Measurements from ENCODE around the gene CDH23.
A peak's percentile ranks its signal among the peaks of the same experiment; 100 is the strongest.

CDH23 gene

DNA sequence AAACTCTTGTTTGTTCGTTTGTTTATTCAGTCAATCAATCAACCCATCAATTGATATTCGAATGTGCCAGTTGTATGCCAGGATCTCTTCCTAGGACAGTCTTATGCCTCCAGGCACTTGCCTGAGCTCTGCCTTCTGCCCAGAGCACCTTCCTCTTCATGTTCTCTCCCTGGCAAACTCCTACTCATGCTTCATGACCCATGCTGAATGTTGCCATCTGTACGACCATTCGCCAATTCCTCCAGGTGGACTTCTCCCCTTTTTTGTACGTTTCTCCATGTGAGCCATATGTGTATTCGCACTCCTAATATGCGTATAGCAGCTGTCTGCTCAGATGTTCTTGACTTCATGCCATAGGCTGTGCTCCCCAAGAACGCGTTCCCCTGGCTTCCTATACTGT, 180.1 kb downstream of the CDH23 start:
- no peak for DNase-seq
- in situ Hi-C loops (cut with HindIII; ENCODE audit: low pct_ligation_motif_present, low pct_unique_long_range_greater_than_20kb, low sequenced_read_pairs): no loop called here

DNA sequence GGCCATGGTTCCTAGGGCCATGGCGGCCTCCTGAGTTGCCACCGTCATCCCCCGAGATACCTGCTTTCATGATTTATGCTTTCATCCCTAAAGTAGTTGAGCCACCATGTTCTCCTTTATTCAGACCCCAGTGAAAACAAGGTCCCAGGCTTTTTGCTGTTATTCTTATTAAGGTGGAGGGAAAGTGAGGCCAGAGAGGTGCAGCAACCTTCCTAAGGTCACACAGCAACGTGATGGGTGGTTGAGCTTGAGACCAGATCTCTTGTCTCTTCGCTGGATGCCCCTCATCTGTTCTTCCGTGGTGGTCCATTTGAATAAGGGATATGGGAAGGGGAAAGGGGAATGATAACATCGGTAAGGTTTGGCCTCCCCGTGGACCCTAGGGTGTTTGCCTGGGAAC, 180.6 kb downstream of the CDH23 start:
- in situ Hi-C loops (cut with HindIII; ENCODE audit: low pct_ligation_motif_present, low pct_unique_long_range_greater_than_20kb, low sequenced_read_pairs): no loop called here
- DNase-seq: no peak

DNA sequence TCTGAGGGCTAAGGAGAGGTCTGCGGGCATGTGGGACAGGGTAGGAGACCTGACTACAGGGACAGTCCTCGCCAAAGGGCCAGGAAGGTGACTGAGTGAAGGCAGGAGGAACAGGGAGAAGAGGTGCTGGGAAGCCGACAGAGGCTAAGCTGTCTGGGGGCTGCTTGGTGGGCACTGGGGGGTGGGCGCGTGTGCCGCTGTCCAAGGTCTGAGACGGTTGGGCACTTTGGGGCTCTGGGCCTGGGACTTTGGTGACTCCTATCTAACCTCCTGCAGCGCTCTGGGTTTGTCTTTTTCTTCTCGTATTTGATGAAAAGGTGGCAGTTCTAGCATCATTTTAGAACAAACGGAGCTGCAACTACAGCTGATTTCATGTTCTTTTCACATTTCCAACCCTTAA, 181.3 kb downstream of the CDH23 start:
- no peak for DNase-seq

DNA sequence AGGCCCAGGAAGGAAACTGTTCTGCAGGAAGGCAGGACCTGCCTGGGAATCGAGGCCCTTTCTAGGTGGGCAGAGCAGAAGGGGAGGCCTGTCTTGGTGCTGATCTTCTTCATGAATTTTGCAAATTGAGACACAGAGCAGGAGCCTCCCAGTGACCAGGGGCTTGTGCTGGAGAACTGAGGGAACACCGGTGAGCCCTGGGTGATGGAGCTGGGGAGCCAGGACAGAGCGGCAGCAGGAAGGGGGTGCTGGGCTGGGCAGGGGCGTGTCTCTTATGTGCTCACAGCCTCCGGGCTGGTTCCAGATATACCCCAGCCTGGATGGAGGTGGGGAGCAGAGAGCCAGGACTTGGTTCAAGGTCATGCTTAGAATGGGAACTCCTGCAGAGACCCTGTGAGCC, 182.9 kb downstream of the CDH23 start:
- in situ Hi-C loops (cut with HindIII; ENCODE audit: low pct_ligation_motif_present, low pct_unique_long_range_greater_than_20kb, low sequenced_read_pairs): no loop called here

More for the DNA sequence above, 181.3 kb downstream of the CDH23 start:
- in situ Hi-C loops (cut with HindIII; ENCODE audit: low pct_ligation_motif_present, low pct_unique_long_range_greater_than_20kb, low sequenced_read_pairs): no loop called here

DNA sequence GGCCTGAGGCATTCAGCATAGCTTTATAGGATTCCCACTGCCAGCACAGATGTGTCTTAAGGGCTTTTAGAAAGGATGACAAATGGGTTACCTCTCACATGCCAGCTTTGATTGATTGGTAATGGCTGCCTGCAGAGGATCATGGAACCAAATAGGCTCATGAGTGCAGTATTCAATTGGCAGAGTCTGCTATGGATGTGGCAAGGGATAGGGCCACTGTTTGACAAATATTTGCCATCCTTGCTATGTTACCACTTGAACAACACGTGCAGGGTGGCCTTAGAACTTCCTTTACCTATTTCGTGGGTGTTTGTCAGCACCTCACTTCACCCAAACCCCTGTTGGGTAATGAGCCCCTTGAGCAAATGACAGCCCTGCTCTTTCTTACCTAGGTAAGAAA, 183.7 kb downstream of the CDH23 start:
- in situ Hi-C loops (cut with HindIII; ENCODE audit: low pct_ligation_motif_present, low pct_unique_long_range_greater_than_20kb, low sequenced_read_pairs): no loop called here
- DNase-seq: no peak

More for the DNA sequence above, 182.9 kb downstream of the CDH23 start:
- DNase-seq: no peak

DNA sequence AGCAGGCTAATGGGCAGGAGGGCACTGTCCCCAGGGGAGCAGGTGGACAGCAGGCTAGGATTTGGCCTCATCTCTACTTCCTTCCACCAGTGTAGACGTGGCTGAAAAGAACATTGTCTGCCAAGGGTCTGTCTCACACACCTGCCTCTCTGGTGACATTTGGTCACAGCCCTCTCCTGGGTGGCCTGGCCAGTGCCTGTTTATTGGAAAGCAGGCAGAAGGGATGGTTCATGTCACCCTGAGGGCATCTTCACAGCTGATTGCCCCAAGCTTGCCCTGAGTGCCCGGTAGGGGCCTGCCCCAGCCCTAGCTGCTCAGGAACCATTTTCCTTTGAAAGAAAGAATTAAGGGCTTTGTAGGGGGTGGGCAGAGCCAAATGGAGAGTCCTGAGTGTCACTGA, 184.2 kb downstream of the CDH23 start:
- in situ Hi-C loops (cut with HindIII; ENCODE audit: low pct_ligation_motif_present, low pct_unique_long_range_greater_than_20kb, low sequenced_read_pairs): no loop called here
- DNase-seq: no peak

DNA sequence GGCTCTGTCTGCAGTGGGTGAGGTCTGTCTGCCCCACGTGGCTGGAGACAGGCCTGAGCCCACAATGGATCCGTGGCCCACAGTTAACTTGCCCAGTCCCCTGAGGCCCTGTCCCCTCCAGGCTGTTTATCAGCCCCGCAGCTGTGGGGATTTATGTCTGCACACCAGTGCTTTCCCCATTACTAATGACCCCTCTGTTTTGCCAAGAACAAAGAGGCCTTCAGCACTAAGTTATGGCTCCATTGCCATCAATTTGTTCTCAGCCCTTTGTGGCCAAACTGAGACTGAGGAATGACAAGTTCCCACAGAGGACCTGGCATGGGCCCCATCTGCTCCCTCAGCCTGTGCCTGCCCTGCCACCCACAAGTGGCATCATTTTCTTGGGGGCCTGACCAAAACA, 184.7 kb downstream of the CDH23 start:
- in situ Hi-C loops (cut with HindIII; ENCODE audit: low pct_ligation_motif_present, low pct_unique_long_range_greater_than_20kb, low sequenced_read_pairs): no loop called here
- DNase-seq: no peak

DNA sequence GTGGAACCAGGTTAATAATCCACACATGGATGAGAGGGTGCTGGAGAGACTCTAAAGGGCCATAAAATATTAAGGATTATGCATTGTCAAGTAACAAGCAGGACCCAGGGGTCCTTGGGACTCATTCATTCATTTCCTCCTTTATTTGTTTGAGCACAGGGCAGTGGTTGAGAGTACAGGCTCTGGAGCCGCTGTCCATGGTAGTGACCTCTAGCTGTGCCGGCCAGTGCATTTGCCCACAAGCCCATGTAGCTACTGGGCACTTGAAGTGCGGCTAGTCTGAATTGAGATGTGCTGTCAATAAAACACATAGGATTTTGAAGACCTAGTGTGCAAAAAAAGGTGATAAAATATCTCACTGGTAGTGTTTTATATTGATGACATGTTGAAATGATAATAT, 185.3 kb downstream of the CDH23 start:
- in situ Hi-C loops (cut with HindIII; ENCODE audit: low pct_ligation_motif_present, low pct_unique_long_range_greater_than_20kb, low sequenced_read_pairs): no loop called here
- peak; percentile 53 for DNase-seq

DNA sequence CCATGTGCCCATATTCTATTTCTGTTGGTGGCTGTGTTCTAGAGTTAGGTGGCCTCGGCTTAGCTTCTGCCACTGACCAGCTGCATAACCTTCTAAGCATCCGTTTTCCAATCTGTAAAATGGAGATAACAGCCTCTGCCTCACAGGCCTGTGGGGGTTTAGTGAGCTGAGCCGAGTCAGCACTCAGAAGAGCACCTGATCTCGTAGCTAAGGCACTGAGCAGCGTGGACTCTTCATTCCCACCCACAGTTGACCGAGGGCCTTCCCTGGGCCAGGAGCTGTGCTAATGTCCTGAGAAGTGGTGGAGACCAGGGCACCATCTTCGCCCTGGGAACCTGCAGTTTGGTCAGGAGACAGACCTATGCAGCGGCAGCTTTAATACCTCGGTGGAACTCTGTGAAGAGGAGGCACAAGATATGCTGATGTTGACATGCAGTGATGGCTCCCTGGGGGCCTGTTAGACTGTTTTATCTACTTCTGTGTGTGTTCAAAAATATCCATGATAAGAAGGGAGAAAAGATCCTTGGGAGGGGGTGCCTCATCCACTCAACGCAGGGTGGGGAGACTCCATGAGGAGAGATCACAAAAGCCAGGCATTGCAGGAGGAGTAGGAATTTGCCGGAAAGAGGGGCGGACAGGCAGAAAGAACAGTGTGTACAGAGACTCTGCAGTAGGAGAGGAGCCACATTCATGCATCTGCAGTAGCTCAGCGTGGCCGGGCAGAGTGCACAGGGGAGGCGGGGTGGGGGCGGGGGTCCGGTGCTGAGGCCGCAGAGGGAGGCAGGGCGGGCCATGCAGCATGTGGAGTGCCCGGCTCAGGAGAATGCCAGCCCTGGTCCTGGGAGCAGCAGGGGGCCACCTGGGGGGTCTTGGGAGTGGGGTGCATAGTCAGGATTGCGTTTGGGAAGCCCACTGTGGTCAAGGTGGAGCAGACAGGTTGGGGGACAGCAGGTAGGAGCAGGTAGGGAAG, 186.1 kb downstream of the CDH23 start:
- in situ Hi-C loops (cut with HindIII; ENCODE audit: low pct_ligation_motif_present, low pct_unique_long_range_greater_than_20kb, low sequenced_read_pairs): no loop called here
- no peak for DNase-seq

DNA sequence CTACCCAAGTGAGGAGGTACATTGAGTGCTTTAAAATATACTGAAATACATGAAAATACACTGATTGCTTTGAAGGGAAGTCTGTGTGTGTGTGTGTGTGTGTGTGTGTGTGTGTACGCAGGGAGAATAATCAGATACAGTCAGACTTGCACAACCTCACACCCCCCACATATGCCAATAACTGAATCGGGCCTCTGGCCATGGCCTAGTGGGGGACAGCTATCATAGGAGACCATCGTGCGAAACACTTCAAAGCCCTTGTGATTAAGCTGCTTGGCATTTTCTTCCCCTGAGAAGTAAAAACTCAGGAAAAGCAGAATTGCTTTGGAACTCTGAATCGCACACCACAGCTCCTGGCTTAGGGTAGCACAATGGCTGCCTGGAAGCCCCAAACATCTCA, 187.7 kb downstream of the CDH23 start:
- no peak for DNase-seq
- in situ Hi-C loops (cut with HindIII; ENCODE audit: low pct_ligation_motif_present, low pct_unique_long_range_greater_than_20kb, low sequenced_read_pairs): no loop called here

DNA sequence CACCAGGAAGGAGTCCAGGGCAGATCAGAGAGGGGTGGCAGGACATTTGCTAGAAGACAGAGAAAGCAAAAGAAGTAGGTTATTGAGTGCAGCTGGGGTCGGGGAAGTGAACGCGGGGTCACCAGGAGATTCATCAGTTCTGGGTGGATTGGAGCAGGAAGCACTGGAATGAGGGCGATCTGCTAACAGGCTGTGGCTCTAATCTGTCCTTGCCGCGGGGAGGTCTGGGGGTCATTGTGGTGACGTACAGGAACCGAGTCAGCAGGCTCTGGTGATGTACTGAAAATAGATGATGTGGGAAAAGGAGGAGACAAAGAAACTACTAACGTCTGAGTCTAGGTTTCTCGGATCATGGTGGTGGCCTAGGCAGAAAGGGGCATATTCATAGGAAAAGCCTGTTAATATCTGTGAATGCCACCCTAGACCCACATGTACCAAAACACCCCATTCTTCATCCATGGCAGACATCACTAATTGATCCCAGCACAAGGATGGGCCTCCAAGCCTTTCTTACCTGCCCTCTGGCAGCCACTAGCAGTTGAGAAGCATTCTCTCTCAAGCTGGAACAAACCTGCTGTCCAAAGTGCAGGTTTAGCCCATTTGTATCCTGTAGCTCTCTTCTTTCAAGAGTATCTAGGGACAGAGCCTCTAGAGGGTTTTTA, 188.3 kb downstream of the CDH23 start:
- in situ Hi-C loops (cut with HindIII; ENCODE audit: low pct_ligation_motif_present, low pct_unique_long_range_greater_than_20kb, low sequenced_read_pairs): no loop called here
- DNase-seq: no peak

DNA sequence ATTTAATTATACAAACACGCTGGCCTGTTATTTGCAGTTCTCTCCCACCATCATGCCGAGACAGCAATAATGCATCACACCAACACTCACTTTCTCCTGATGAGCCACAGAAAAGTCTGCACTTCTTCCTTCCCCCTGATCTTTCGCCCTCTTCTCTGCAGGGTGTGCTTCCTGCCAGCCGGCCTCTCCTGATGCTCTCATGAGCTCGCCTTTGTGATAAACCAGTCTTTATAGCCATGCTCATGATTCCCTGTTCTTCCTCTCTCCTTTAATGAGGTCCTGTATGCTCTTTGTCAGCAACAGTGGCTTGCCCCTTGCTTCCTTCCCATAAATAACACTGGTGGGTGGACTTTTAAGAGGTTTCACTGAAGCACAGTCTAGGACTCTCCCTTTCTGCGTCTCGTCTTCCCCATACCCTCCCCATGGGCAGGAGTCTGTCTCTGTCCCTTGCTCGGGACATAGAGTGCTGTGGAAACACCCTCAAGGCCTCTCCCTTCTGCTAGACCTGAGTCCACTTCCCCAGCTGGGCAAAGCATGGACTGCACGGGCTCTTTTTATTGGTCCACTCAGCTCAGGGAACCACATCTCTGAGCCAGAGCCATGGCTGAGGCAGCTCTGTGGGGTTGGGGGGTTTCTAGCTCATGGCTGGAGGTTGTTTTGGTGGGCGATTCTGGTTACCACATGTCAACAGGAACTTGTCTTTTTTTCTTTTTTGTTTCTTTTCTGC, 189.0 kb downstream of the CDH23 start:
- no peak for DNase-seq
- in situ Hi-C loops (cut with HindIII; ENCODE audit: low pct_ligation_motif_present, low pct_unique_long_range_greater_than_20kb, low sequenced_read_pairs): no loop called here

DNA sequence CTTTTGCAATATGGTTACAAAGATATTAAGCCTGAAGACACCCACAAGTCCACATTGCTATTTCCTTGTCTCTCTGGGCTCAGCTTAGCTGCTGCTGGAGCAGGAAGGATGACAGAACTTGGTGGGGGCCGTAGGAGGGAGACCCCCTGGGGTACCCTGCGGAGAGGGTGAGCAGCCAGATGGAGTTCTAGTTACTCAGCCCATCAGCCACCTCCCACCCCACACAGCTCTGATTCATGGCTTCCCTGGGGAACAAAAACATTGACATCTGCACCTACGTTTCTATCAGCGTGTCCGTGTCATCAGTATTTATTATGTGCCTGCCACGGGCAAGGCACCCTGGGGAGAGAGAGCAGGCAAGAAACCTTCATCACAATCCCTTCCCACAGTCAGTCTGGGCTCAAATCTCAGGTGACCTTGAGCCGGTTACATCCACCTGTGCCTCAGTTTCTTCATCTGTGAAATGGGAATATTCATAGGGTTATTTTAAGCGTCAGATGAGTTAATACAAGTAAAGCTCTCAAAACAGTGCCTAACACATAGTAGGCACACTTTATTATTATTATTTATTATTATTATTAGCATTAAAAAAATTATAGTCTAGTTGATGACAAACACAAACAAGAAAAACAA, 191.3 kb downstream of the CDH23 start:
- no peak for DNase-seq
- in situ Hi-C loops (cut with HindIII; ENCODE audit: low pct_ligation_motif_present, low pct_unique_long_range_greater_than_20kb, low sequenced_read_pairs): no loop called here

DNA sequence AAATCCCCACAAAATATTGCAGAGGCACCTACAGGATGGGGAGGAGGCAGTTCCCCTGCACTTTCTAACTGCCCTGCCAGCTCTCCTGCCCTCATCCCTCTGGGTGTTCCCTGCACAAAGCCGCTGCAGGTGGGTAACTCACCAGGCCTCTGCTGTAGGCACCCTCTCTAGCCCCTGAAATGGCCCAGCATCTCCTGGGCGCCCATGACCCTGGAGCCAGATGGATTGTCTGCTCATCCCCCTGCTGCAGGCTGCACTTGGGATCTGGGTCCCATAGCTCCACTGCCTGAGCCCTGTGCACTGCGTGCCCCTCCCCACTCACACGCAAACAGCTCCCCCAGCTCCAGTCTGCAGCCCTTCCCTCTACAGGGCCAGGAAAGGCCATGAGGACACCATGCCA, 192.0 kb downstream of the CDH23 start:
- in situ Hi-C loops (cut with HindIII; ENCODE audit: low pct_ligation_motif_present, low pct_unique_long_range_greater_than_20kb, low sequenced_read_pairs): no loop called here
- no peak for DNase-seq

DNA sequence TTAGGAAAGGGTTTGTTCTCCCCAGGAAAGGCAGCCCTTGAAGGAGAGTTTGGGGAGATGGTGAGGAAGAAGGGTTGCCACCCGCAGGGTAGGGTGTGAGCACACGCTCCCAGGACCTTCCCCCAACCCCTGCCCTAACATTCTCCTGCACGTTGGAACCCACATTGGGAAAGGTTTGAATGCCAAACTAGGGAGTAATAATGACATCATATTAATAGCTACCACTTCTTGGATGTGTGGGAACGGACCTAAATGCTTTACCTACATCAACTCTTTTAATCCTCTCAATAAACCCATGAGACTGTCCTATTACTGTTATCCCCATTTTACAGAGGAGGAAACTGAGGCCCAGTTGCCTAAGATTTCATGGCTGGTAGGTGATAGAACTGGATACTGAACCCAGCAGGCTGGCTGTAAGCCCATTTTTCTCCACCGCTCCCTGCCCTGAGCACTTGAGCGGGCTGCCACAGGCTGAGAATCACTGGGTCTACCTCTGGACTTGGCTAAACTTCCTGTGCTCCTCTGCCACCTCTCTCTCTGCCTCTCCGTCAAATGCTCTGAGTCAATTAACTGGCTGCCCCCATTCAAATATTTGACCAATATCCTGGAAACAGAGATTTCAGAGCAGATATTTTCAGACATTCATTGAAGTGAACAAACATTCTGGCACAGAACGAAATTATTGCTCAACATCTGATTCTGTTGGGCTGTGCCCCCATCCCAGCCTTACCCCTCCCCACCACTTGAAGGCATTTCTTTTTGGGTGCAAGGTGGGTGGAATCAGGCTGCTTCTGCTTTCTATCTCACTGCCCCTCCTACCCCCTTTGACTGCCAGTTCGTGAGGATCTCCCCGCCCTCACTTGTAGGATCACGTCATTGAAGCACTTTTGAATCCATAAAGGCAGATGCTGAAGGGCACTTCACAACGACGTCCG, 193.2 kb downstream of the CDH23 start:
- no peak for DNase-seq
- in situ Hi-C loops (cut with HindIII; ENCODE audit: low pct_ligation_motif_present, low pct_unique_long_range_greater_than_20kb, low sequenced_read_pairs): no loop called here

DNA sequence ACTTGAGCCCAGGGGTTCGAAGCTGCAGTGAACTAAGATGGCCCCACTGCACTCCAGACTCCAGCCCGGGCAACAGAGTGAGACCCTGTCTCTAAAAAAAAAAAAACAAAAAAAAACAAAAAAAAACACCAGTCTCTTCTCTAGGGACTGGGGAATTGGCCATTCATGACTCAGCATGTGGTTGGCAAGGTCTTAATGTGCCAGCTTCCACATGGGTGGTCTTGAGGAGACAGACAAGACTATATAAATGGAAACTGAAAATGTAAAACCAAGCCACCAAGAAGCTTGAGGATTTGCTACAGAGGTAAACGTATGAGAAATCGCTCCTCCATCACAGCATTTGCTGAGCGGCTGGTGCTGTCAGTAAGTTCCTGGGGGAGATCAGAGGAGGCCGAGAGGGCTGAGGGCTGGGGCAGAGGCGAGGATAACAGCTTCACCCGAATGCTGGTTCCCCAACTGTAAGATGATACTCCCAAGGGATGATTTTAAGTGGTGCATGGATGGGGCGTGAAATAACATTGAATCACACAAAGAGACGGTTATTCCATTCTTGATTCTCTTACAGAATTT, 194.1 kb downstream of the CDH23 start:
- in situ Hi-C loops (cut with HindIII; ENCODE audit: low pct_ligation_motif_present, low pct_unique_long_range_greater_than_20kb, low sequenced_read_pairs): no loop called here
- no peak for DNase-seq

DNA sequence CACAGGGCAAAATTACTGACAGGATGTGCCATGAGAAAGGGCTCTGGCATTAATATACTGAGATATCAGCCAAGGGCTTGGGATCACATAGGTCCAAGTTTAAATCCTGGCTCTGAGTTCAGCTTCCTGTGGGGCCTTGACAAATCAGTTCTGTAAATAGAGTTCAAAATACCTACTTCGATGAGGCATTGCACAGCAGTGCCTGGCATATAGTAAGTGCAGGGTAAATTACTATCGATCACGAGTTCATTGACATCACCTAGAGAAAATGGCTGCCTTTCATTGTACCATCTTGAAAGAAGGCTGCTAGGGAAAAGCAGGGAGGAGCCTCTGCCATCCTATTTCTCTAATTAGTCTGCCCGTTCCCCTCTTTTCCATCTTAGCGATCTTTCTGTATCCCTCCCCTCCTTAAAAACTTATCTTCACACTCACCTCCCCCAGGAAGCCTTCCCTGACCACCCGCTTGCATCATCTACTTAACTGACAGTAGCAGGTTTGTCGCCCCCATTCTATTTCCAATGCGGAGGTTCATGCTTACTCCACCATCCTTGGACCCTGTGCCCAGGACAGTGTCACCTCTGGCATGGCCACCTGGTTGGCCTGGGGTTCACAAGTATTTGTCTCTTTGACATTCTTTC, 198.3 kb downstream of the CDH23 start:
- in situ Hi-C loops (cut with HindIII; ENCODE audit: low pct_ligation_motif_present, low pct_unique_long_range_greater_than_20kb, low sequenced_read_pairs): no loop called here
- DNase-seq: no peak

Measured in ACHN (cell line).